Hippocampal formation (tissue), 2 donors: ENCODE measurements around the gene ALKBH5.

Source experiments
- DNase-seq, 2 donors: peaks; one replicate each; lab custom pipeline; 2025; lab: John Stamatoyannopoulos, UW

ALKBH5 gene

DNA sequence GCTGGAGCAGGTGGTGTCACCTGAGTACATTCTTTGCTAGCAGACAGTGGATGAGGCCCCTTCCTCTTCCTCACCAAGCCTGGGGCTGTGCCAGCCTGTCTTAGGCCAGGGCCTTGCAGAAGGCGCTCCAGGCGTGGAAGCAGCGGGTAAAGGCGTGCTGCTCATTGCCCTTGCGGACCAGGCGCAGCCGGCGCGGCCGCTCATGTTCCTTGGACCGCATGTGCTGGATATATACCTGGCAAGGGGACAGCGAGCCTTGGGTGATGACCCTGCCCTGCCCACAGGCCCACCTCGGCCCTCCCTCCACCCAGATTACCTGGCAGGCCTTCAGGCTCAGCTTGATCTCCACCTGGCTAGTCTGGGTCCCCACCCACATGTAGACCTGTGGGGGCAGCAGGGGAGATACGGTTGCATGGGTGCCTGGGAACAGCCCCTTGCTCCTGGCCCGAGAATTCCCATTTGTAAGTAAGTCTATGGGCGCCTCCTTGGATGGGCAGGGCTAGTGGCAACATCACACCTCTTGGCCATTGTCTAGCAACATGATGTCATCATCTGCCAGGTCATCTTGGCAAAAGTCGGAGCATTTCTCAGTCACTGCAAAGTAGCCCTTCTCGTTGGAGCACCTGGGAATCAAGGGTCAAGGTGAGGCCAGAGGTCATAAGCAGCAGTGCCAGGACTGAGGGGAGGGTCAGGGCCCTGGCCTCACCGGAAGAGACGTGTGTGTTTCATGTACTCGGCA is 61.6 kb downstream of the ALKBH5 start:
- no peak for DNase-seq

DNA sequence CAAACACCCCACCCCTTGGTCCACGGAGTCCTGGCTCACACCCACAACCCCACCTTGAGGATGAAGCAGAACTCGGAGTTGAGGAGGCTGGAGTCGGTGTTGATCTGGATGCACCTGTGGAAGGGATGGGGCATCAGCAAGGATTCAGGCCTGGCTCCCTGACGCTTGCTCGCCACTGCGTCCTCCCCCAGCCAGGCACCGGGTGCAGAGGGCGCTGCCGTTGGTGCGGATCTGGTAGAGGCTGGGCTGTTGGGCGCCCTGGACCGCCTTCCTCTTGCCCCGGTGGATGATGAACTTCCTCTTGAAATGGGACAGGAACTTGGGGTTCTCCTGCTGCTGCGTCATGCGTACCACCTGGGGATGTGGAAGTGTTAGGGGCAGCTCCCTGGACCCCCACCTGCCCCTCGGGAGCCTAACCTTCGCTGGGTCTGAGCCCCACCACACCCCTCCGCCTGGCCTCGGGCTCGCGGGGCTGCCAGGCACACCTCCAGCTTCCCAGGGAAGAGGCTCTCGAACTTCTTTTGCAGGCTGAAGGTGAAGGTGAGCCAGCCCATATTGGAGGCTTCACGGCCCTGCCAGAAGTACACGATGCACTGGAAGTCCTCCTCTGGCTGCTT is 62.6 kb downstream of the ALKBH5 start:
- DNase-seq: no peak

DNA sequence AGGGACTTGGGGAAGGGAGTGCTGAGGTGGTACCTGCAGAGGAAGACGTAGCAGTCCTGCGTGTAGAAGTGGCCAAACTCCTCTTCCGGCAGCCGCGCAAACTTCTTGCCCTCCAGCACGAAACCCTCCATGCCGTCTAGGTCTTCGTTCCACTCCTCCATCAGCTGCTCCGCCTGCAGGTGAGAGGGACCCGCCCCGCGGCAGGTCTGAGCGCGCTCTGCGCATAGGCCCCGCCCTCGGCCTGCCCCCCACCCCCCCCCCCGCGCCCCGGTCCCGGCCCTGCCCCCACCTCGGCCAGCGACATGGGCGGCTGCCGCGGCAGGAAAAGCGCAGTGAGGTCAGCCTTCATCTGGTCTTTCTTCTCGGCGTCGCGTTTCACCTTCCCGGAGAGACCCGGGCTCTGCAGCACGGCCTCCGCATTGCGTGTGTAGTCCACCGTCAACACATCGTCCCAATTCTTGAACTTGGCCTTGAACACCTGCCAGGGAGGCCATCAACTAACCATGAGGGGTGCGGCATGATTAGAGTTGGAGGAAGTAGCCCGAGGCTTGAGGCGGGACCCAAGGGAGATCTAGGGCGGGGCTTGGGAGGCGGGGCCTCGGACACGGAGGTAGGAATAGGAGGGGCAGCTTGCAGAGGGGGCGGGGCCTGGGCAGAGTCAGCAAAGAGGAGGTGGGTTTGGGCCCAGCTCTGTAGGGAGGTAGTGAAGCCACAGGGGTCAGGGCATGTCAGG is 63.4 kb downstream of the ALKBH5 start:
- no peak for DNase-seq

DNA sequence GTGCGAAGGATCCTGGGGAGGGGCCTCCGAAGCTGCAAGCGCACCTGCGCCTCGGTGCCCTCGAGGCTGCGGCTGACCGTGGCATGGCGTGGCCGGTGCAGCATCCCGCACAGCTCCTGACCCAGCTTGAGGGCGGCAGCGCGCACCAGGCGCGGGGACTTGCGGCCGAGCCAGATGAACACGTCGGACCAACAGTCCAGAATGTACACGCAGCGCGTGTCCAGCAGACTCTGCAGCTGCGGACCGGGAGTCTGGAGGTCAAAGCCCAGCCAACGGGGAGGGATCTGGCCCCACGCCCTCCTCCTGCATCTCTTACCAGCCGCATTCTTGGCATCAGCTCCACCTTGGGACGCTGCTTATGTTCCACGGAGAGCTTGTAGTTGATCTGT is 64.0 kb downstream of the ALKBH5 start:
- peak in 1 of 2 donors; percentile 37 for DNase-seq

DNA sequence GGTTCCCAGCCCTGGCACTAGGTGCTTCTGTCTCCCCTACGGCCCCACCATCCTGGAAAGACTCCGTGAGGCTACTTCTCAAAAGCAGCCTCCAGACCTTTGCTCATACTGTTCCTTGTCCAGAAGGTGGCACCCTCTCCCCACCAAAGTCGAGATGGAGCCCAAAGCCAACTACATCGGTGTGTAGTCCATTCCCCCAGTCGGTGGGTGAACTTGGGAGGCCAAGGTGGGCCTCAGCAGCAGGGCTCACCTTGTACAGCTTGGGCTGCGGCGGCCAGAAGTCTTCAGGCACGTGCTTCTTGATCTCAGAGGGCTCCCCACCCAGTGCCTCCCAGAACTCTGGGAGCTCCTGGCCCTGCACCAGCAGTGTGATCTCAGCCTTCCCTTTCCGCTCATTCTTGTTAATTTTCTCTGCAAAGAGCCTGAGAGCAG is 64.7 kb downstream of the ALKBH5 start:
- peak; percentile 41 to 52 for DNase-seq

DNA sequence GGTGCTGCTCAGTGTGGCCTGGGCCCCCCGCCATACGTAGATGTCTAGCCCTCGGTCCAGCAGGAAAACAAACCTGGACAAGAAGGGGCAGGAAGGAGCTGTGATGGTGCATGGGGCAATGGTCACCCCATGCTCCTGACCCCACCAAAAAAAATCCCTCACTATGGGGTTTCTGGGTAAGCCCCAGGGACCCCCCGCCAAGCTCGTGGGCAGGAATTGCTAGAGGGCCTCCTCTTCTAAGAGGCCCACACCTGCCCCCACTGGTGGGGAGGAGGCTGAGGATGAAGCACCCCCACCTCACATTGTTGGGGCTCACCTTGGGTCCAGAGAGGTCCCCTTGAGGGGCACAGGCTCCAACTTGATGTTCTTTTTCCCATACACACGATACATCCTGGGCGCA is 65.2 kb downstream of the ALKBH5 start:
- DNase-seq: no peak

DNA sequence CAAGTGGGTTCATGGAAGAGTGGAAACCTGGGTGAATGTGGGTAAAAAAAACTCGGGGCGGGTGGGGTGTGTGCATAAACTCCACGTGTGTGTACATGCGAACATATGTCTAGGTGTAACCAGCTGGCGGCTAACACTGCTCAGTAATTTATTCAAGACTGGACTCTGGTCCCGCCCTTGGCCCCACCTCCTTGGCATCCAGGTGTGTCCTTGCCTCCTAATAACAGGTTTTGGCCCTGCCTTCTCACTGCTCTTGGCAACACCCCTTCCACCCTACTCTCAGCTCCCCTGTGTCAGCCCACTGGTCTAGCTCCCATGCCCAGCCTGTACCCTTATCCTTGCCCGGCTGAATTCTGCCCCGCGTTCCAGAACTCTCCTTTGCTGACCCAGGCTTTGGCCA is 66.6 kb downstream of the ALKBH5 start:
- no peak for DNase-seq

DNA sequence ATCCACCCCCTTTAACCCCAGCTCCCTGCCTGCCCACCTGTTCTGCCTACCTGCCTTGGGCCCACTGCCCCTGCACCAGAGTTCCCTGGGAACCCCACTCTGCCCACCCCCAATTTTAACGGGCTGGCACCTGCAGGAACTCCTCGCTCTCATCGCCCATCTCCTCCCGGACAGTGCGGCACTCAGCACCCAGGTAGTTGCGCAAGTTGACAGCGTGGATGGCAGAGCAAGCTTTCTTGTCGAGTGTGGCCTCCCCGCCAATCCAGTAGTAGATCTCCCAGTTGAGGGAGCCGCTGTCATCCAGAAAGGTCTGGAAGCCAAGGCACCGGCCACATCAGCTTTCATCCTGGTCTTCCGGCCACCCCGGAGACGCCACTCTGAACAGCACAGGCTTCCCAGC is 67.1 kb downstream of the ALKBH5 start:
- DNase-seq: no peak

DNA sequence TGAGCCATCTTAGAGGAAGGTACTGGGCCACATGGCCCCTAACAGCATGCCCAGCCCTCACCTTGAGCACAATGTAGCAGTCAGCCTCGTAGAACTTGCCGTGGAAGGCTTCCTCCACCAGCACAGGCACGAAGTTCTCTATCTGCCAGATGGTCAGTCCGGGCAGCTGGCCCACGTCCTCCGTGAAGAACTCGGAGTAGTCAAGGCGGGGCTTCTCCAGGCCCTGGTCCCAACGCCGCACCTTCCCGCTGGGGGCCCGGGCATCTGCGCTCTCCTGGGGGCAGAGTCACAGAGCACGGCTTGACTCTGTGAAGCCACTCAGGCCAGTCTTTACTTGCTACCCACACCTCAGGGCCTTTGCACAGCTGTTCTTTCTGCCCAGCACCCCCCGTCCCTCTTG is 67.6 kb downstream of the ALKBH5 start:
- no peak for DNase-seq

DNA sequence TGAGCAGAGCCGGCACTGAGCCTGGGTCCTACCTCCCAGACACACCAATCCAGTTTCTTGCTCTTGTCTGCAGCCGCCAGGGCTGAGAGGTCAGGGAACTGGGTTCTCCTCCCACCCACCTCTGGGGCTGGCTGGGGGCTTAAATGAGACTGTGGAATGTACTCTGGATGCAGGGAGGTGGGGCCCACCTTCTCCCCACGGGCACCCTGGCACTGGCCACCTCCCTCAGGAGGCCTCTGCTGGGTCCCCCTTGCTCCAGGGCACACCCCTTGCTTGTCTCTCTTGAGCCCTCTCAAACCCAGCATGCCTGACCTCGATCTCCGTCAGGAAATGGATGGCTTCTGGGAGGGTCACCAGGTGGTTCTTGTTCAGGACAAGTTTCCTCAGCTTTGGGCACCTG is 68.5 kb downstream of the ALKBH5 start:
- DNase-seq: no peak

DNA sequence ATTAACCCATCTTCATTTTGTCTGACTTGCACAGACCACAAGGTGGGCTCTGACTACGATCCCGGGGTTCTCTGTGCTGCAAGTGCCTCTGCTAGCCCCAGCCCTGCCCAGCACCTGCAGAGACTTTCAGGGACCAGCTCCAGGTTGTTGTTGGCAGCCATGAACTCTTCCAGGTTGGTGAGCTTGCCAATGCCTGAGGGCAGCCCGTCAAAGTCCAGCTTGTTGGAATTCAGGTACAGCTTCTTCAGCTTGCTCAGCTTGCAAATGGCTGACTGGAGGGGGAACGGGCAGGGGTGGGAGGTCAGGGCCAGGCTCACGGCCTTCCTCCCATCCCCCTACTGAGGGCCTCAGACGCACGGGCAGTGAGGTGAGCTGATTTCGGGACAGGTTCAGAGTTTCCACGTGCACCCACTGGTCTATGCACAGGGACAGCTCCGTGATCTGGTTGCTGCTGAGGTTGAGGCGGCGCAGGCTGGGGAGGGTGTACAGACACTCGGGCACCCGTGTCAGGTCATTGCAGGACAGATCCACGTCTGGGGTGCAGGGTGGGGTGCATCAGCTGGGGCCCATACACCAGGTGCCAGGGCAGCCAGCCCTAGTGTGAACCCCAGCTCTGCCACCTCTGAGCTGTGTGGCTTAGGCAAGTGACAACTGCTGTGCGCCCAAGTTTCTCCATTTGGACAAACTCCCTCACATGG is 69.7 kb downstream of the ALKBH5 start:
- no peak for DNase-seq

DNA sequence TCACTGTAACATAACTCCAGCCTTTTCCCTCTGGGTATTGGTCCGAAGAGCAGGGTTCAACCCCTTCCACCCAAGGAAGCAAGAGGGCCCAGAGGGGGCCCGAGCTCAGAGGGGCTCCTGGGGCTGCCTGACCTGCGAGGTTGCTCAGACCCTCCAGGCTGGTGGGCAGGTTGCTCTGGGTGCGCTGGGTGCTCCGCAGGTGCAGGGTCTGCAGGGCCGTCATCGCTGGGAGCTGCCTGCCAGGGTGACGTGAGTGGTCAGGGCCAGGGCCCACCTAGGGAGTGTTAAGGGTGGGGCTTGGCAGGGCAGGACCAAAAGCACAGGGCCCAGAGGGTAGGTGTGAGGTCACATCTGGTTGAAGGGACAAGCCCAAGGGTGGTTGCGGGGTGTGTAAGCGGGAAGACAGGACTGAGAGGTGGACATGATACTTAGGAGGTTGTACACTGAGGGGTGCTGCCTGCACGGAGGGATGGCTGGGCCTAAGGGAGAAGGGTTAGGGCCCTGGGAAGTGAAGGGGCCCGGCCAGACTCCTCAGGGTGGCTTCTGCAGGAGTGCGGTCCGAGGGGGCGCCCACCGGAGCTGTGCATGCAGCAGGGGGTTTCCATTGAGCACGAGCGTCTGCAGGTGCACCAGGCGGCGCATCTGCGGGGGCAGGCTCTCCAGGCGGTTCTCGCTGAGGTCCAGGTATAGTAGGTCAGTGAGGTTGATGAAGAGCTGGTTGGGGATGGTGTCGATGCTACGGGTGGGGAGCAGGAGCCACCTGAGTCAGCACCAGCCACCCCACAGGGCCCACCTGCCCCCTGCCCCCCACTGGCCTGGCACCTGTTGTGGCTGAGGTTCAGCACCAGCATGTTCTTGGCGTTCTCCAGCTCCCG is 70.6 kb downstream of the ALKBH5 start:
- no peak for DNase-seq

DNA sequence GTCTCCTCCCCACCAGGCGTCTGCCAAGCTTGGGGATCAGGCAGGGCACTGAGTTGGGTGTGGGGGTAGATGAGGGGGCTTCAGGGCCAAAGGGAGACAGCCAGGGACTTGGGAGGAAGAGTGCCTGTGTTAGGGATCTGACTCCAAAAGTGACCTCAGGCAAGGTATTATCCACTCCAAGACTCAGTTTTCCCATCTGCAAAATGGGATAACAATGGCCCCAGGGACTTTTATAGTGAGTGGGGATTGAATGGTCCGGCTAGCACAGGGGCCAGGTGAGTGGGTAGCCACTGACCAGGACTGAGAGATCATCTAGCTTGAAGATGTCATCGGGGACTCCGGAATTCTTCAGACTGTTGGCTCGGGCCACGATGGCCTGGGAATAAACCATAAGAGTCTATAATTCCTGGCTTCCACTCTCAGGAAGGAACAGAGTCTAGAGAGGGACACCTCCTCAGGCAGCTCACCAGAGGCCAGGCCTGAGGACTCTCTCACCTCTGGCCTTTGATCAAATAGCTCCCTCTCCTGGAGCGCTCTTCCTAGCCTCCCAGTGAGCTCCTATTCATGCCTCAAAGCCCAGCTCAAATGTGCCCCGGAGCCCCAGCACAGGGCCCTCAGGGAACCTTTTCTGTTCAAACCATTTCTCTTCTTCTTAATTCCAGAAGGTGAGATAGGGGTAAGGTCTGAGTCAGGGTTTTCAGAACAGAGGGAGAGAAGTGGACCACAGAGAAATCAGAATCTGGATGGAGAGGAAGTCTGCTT is 71.4 kb downstream of the ALKBH5 start:
- DNase-seq: no peak

DNA sequence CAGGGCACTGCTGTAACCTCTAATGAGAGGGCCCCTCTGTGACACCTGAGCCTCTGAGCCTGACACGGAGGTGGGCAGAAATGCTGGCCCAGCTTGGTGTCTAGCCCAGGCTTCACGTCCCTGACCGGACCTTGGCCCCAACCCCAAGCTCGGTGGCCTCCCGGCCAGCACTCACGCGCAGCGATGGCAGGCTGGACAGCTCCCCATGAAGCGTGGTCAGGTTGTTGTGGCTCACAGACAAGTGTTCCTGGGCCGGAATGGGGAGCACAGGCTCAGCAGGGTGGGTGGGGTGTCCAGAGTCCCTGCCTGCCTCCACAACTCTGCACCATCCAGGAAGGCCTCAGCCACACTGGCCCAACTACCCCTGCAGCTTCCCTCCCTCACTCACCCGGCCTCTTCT is 72.7 kb downstream of the ALKBH5 start:
- DNase-seq: no peak

DNA sequence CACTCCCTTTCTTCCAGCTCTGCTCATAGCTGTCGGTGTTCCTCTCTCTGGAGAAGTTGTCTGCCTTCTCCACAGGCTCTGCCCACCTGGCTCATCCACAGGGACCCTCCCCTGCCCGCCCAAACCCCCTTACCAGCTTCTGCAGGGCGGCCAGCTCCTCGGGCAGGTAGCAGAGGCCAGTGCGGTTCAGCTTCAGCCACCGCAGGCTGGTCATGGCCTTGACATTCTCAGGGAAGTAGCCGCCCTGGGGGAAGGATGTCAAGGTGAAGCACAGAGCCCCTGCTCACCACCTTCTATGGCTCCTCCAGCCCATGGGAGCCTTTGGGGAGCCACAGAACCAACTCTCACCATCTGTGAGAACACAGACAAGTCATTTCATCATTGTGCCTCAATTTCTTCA is 73.1 kb downstream of the ALKBH5 start:
- DNase-seq: no peak

DNA sequence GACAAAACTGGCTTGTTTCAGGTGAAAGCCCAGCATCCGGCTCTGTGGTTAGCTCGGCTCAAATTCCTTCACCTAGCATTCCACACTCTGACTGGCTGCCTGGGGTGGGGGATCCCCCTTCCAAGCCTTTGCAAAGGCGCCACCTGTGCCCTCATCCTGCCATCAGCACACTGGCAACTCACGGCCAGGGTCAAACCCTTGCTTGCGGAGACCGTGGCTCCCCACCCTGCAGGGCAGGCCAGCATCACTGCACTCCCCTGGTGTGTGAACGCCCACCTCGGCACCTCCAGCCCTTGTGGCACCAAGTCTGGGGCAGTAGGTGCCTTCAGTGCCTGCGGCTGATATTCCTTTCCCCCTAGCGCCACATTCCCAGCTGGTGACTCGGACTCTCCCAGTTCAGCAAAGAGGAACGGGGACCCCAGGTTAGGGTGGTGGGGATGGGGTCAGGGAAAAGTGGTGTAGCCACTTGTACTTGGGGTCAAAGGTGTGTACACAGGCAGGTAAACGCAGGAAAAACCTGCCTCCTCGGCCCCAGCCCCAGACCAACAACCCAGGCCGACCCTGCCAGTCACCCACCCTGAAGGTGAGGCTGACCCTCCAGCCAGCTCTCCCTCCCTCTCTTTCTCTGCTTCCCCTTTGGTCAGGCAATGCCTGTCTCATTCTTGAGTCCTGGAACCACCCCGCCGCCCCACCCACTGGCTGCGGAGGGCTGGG is 73.8 kb downstream of the ALKBH5 start:
- no peak for DNase-seq

DNA sequence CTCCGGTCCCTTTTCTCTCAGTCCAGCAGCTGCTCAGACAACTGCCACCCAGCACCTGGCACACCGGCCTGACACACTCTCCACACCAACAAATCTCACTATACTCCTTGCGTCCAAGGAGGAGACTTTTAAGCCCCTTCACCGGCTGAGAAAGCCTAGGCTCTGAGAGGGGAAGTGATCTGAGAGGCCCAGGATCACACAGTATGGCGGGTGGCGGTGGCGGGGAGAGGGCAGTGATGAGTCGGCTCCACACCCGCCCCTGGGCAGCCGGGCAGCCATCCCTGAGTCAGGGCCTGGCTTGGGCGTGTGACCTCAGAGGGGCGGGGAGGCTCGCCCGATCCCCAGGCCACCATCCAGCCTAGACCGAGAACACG is 74.3 kb downstream of the ALKBH5 start:
- peak; percentile 40 to 51 for DNase-seq

DNA sequence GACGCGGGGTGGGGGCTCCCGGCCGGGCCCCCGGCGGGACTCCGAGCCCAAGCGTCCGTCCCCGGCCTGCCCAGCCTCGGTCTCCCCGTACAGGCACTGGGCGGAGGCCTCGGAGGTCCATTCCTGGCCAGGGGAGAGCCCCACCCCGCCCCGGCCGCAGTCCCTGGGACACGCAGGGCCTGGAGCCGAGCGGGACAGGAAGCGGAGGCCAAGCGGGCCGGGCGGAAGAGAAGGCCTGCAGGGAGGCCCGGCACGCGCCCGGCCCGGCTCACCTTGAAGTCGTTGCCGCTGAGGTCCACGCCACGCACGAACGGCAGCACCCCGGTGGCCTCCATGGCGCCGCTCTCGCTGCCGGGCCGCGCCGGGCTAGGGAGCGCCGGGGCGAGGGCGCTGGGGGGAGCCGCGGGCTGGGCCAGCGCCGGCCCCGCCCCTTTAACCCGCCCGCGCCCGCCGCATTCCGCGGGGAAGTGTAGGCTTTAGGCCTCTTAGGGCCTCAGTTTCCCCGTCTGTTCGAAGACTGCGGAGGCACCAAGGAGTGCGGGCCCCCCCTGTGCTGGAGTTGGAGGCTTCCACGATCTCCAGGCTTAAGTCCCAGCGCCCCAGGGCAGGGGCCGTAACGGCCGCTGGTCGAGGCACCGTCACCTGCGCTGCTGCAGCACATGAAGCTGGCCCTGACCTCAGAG is 74.9 kb downstream of the ALKBH5 start, which contains the start of gene FLII:
Gene FLII, minus strand, starts transcription at position 383 of the 683 bp plus-strand sequence. Its CDS starts 48 bp downstream, at position 335.
- DNase-seq: peak; percentile 47 to 62
